HG03460 (cell line): ENCODE results near the gene XAF1.
A peak's percentile ranks its signal among the peaks of the same experiment; 100 is the strongest.
"Not testable (repeated sequence)": the region's sequence is repeated elsewhere in the genome, so short reads cannot be mapped to it uniquely, and the experiment has no call there.

Experiments used
- ATAC-seq: cut with Tn5 transposase; IDR thresholded peaks from one replicate; pipeline ENCODE4 v1.9.1; 2021; ENCODE audit not compliant: unreplicated experiment

The XAF1 gene

GRCh38 chr17:6755731-6756184 is at the start of gene XAF1:
TSS of gene XAF1 (plus strand) at chr17:6756046. CDS start at chr17:6756079, 33 bp downstream.
- ATAC-seq, result peak; percentile 57

- ATAC-seq, result no peak
Measured at GRCh38 chr17:6706499-6706898, 49.3 kb upstream of the XAF1 start.

- no peak for ATAC-seq
Measured at GRCh38 chr17:6706996-6707395, 48.9 kb upstream of the XAF1 start.

- ATAC-seq, result no peak
Measured at GRCh38 chr17:6708357-6708961, 47.4 kb upstream of the XAF1 start.

- ATAC-seq, result no peak
Measured at GRCh38 chr17:6710317-6710716, 45.5 kb upstream of the XAF1 start.

GRCh38 chr17:6711081-6711674 is 44.7 kb upstream of the XAF1 start:
- ATAC-seq, result no peak

GRCh38 chr17:6711681-6712057 is 44.2 kb upstream of the XAF1 start:
- no peak for ATAC-seq

- ATAC-seq, result no peak
Measured at GRCh38 chr17:6712058-6712853, 43.6 kb upstream of the XAF1 start.

- ATAC-seq, result no peak
Measured at GRCh38 chr17:6712854-6713129, 43.1 kb upstream of the XAF1 start.

GRCh38 chr17:6713130-6713917 is 42.5 kb upstream of the XAF1 start, which contains the start of gene SLC13A5:
TSS of gene SLC13A5 (minus strand) at chr17:6713369. CDS start at chr17:6713333, 36 bp downstream.
- ATAC-seq, result no peak

- no peak for ATAC-seq
Measured at GRCh38 chr17:6713918-6714271, 42.0 kb upstream of the XAF1 start.

GRCh38 chr17:6714315-6714874 is 41.5 kb upstream of the XAF1 start:
- no peak for ATAC-seq

GRCh38 chr17:6716736-6717135 is 39.1 kb upstream of the XAF1 start:
- no peak for ATAC-seq

GRCh38 chr17:6721744-6722143 is 34.1 kb upstream of the XAF1 start:
- no peak for ATAC-seq

GRCh38 chr17:6724009-6724408 is 31.8 kb upstream of the XAF1 start:
- no peak for ATAC-seq

GRCh38 chr17:6729531-6729930 is 26.3 kb upstream of the XAF1 start:
- ATAC-seq, result no peak

- ATAC-seq, result not testable (repeated sequence)
Measured at GRCh38 chr17:6746665-6747064, 9.2 kb upstream of the XAF1 start.

GRCh38 chr17:6748617-6749016 is 7.2 kb upstream of the XAF1 start:
- ATAC-seq, result no peak

GRCh38 chr17:6749519-6749918 is 6.3 kb upstream of the XAF1 start:
- no peak for ATAC-seq

GRCh38 chr17:6752068-6752909 is 3.6 kb upstream of the XAF1 start:
- no peak for ATAC-seq
